GM21529 (cell line): ENCODE measurements around the gene AGAP1.
"Not testable (repeated sequence)": the region's sequence is repeated elsewhere in the genome, so short reads cannot be mapped to it uniquely, and the experiment has no call there.

Source experiments
- ATAC-seq: cut with Tn5 transposase; IDR thresholded peaks from one replicate; pipeline ENCODE4 v1.9.1; 2021; ENCODE audit not compliant: unreplicated experiment

Gene AGAP1

DNA sequence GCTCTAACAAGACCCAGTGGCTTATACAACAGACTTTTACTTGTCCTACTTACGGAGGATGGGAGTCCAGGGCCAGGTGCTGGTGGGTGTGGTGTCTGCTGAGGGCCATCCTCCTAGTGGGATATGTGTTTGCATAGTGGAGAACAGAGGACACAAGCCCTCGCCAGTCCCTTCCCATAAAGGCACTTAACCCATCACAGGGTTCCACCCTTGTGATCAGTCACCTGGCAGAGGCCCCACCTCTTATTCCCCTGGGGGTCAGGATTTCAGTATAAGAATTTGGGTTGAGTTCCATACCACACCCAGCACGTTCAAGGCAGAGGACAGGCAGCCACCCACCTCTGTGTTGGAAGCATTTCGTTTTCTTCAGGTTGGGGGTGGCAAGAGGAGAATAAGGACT lies 259.0 kb downstream of the AGAP1 start:
- ATAC-seq = no peak

DNA sequence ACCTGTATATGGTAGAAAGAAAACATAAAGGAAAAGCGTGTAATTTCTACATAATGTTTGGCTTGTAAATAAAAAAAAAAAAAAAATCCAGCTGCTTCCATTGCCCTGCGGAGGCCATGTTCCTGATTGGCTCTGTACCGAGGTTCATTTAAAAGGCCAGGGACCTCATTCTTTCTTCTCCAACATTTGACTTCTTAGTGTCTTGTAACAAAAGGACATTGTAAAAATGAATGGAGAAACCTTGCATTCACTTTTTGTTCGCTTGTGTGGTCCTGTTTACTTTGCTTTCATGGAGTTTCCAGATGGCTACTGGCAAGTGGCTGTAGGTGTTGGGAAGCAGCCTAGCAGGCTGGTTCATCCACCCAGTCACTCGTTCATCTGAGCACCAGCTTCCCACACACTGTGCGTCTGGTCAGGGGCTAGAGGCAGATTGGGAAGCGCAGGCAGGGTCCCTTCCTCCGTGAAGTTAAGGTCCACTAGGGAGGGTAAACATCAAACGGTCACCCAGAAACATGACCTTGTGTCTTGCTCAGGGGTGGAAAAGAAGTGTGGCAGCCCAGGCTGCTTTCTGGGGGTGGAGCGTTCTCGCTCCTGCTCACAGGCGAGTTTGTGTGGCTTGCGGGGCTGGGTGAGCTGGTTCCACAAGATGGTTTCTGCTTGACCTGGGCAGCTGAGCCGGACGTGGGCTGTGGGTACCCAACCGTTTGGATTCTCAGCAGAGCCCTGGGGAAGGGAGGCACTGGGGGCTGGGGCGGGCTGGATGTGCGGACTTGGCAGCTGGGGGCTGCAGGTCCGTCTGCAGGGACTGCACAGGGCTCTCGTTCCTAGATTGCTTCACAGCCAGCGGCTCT lies 260.7 kb downstream of the AGAP1 start:
- no peak for ATAC-seq

DNA sequence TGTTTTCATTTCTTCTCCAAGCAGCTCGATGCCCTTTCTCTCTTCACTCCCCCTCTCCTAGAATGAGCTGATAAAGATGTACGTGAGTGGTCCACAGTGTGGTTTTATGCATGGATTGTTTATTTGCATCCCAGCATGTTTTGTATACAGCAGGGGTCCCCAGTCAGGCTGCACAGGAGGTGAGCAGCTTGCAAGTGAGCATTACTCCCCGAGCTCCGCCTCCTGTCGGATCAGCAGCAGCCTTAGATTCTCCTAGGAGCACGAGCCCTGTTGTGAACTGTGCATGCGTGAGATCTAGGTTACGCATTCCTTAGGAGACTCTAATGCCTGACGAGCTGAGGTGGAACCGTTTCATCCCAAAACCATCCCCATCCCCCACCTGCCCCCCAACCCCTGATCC lies 262.6 kb downstream of the AGAP1 start:
- ATAC-seq = no peak

DNA sequence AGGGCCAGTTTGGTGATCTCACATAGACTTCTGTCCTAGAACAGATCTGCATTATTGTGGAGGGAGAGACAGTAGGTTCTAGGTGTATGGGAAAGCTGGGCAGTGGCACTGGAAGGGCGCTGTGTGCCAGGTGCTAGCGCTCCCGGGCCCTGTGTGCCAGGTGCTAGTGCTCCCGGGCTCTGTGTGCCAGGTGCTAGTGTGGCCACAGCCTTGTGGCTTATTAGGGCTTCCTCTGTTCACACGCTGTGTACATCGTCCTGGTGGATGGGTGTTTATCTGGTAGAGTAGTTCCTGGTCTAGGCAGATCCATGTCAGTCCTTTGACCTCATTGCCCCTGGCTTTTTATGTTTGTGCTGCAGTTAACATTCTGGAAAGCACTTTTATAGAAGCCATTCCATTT lies 263.4 kb downstream of the AGAP1 start:
- no peak for ATAC-seq

DNA sequence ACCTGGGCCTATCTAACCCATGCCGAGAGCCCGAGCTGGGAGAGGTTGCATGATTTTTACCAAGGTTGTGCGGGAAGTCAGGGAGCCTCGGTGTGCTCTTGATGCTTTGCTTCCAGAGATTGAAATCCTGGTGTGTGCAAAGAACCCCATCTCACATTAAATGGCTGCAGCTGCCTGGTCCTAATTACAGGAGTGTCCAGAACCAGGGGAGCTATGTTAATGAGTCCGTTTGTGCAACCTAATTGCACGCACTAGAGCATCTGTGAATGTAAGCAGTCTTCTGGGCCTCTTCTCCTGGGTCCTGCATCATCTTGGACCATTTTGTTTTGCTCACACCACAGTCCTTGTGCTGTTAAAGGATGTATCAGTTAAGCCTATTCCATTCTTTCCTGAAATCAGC lies 263.8 kb downstream of the AGAP1 start:
- no peak for ATAC-seq

DNA sequence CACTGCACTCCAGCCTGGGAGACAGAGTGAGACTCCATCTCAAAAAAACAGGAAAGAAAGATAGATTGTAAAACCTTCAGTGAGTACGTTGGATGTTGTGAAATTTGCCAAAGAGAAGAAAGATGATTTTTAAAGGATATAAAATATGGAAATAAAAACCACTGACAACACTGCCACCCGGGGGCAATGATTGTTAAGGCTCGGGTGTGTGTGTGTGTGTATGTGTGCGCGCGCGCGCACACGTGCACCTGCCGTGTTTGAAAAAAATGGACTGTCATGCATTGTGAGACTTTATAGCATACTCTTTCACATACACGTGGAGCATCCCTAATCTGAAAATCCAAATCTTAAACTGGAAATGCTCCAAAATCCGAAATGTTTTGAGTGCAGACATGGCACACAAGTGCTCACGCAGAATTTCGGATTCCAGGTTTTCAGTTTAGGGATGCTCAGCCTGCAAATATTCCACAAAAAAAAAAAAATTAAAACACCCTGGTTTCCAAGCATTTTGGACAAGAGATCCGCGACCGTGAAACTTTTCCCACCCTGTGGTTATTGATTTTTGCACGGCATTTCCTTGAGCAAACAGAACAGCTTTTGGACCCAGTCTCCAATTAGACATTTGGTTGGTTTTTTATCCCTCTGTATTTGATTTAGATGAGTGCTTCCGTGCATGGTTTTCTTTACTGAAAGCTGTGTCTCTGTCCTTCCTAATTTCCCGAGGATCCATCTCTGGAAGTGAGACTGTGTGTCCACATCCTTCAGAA lies 269.2 kb downstream of the AGAP1 start:
- ATAC-seq = no peak

DNA sequence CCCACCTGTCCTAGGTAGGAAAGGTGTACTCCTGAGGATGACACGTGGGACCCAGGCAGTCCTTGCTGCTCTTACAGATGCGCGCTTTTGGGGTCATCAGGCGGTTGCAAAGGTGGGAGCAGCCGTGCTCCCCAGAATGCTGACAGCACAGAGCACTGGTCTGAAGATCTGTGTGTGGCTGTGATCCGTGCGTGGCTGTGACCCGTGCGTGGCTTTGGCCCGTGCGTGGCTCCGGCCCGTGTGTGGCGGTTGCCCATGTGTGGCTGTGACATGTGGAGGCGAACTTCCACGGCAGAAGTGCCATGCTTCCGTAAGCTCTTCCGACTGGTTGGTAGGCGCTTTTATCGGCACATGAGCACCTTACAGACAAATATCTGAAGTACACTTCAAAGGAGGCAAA lies 270.0 kb downstream of the AGAP1 start:
- ATAC-seq = no peak

GRCh38 chr2:235764478-235764877 lies 270.6 kb downstream of the AGAP1 start:
- not testable (repeated sequence) for ATAC-seq

- no peak for ATAC-seq
These were observed 271.5 kb downstream of the AGAP1 start for GRCh38 chr2:235765181-235765820.

DNA sequence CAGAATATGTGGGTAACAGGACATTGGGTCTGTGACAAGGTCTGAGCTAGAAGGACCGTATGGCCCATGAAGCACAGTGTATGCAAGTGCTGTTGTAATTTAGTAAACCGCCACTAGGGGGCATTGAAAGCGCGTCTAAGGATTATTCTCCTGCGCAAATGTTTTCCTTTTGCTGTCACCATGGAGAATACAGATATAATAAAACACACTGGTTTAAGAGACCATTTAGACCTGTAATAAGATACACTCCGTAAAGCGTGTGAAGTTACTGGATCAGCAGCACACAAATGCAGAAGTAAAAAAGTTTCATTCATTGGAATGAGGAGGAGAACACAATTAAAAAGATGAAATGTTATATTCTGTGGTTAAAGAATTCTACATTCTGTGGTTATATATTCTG lies 272.4 kb downstream of the AGAP1 start:
- ATAC-seq = peak; percentile 73

- ATAC-seq = no peak
These were observed 274.8 kb downstream of the AGAP1 start for GRCh38 chr2:235768606-235769005.

GRCh38 chr2:235769046-235769445 lies 275.2 kb downstream of the AGAP1 start:
- no peak for ATAC-seq

GRCh38 chr2:235770909-235771820 lies 277.3 kb downstream of the AGAP1 start:
- no peak for ATAC-seq

- ATAC-seq = no peak
These were observed 279.5 kb downstream of the AGAP1 start for GRCh38 chr2:235773188-235773928.

- ATAC-seq = no peak
These were observed 280.5 kb downstream of the AGAP1 start for GRCh38 chr2:235774153-235774870.

DNA sequence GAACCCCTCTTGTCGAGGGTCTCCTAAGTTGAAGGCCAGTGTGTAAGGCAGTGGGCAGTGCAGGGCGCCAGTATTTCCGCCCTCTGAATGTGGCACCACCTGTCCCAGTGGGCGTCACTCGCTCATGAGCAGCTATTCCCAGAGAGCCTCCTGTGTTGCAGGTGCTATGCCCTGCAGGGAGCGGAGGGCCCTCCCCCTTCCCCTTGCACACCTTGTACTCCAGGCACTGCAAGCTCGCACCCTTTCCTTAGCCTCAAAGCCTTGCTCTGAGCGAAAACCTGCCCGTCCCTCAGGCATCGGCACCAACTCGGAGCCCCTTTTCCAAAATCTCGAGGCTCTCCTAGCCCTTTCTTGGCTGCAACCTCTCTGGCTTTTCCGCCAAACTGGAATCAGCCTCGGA lies 282.7 kb downstream of the AGAP1 start:
- ATAC-seq = no peak

GRCh38 chr2:235779444-235779896 lies 285.6 kb downstream of the AGAP1 start:
- ATAC-seq = peak; percentile 78

GRCh38 chr2:235780401-235780800 lies 286.6 kb downstream of the AGAP1 start:
- no peak for ATAC-seq

- ATAC-seq = no peak
These were observed 287.9 kb downstream of the AGAP1 start for GRCh38 chr2:235781775-235782174.
